GM19463 (cell line): ENCODE data around the gene PLK4.

ENCODE experiments used
- ATAC-seq: cut with Tn5 transposase; IDR thresholded peaks from one replicate; pipeline ENCODE4 v1.9.1; 2021; ENCODE audit warnings: mild to moderate bottlenecking, moderate library complexity; ENCODE audit not compliant: unreplicated experiment

Gene PLK4

GRCh38 chr4:127880763-127881562 lies at the start of gene PLK4:
Gene PLK4, plus strand, starts transcription at chr4:127880893. Its CDS starts 242 bp downstream, at chr4:127881135.
- peak; percentile 91 for ATAC-seq

GRCh38 chr4:127832585-127832984 lies 48.1 kb upstream of the PLK4 start:
- peak; percentile 57 for ATAC-seq

GRCh38 chr4:127843704-127844600 lies 36.7 kb upstream of the PLK4 start:
- ATAC-seq: no peak

GRCh38 chr4:127844601-127845116 lies 36.0 kb upstream of the PLK4 start:
- ATAC-seq: no peak

- ATAC-seq: no peak
These were observed 34.6 kb upstream of the PLK4 start for GRCh38 chr4:127846061-127846460.

- no peak for ATAC-seq
These were observed 33.9 kb upstream of the PLK4 start for GRCh38 chr4:127846765-127847164.

GRCh38 chr4:127849505-127850234 lies 31.0 kb upstream of the PLK4 start:
- no peak for ATAC-seq

GRCh38 chr4:127852661-127853060 lies 28.0 kb upstream of the PLK4 start:
- no peak for ATAC-seq

GRCh38 chr4:127856196-127856812 lies 24.4 kb upstream of the PLK4 start:
- peak; percentile 18 for ATAC-seq

- peak; percentile 78 for ATAC-seq
These were observed 23.8 kb upstream of the PLK4 start for GRCh38 chr4:127856813-127857447.

- ATAC-seq: no peak
These were observed 23.1 kb upstream of the PLK4 start for GRCh38 chr4:127857641-127858040.

GRCh38 chr4:127868196-127868595 lies 12.5 kb upstream of the PLK4 start:
- no peak for ATAC-seq

- ATAC-seq: no peak
These were observed 10.4 kb upstream of the PLK4 start for GRCh38 chr4:127870281-127870680.

- no peak for ATAC-seq
These were observed 10.0 kb upstream of the PLK4 start for GRCh38 chr4:127870688-127871087.

GRCh38 chr4:127875791-127876190 lies 4.9 kb upstream of the PLK4 start:
- no peak for ATAC-seq

GRCh38 chr4:127881563-127881864 lies 821 bp downstream of the PLK4 start:
- ATAC-seq: peak; percentile 35

- no peak for ATAC-seq
These were observed 7.9 kb downstream of the PLK4 start for GRCh38 chr4:127888559-127888958.

- no peak for ATAC-seq
These were observed 9.2 kb downstream of the PLK4 start for GRCh38 chr4:127889903-127890302.

- no peak for ATAC-seq
These were observed 15.4 kb downstream of the PLK4 start for GRCh38 chr4:127896069-127896468.

GRCh38 chr4:127896528-127896927 lies 15.8 kb downstream of the PLK4 start:
- no peak for ATAC-seq
